Glutamatergic neuron (in vitro differentiated cells): ENCODE data around the gene WNT2B. TPM values are rescaled to one million over a fixed set of nuclear protein-coding genes. Genes with fewer than 3 reads are reported as not detected.
A peak's percentile ranks its signal among the peaks of the same experiment; 100 is the strongest.

Source experiments
- DNase-seq: peaks from one replicate; pipeline ENCODE4 v3.0.0; 2022
- H3K27ac Mint-ChIP-seq: one replicate; pipeline ENCODE4 v1.8.0; 2020; ENCODE audit warnings: mild to moderate bottlenecking, mixed read lengths, inconsistent platforms; ENCODE audit not compliant: unreplicated experiment
- H3K27me3 Mint-ChIP-seq: one replicate; pipeline ENCODE4 v1.8.0; 2020; ENCODE audit warnings: mild to moderate bottlenecking, moderate library complexity, mixed read lengths, inconsistent platforms; ENCODE audit not compliant: unreplicated experiment
- H3K36me3 Mint-ChIP-seq: one replicate; pipeline ENCODE4 v1.8.0; 2020; ENCODE audit warnings: mild to moderate bottlenecking, mixed read lengths, inconsistent platforms; ENCODE audit not compliant: unreplicated experiment
- H3K4me1 Mint-ChIP-seq: one replicate; pipeline ENCODE4 v1.8.0; 2020; ENCODE audit warnings: mild to moderate bottlenecking, low read depth, mixed read lengths, inconsistent platforms; ENCODE audit not compliant: unreplicated experiment
- H3K4me3 Mint-ChIP-seq: one replicate; pipeline ENCODE4 v1.8.0; 2020; ENCODE audit warnings: mild to moderate bottlenecking, mixed read lengths, inconsistent platforms; ENCODE audit not compliant: unreplicated experiment
- H3K9me3 Mint-ChIP-seq: one replicate; pipeline ENCODE4 v1.8.0; 2020; ENCODE audit warnings: mild to moderate bottlenecking, moderate library complexity, mixed read lengths, inconsistent platforms; ENCODE audit not compliant: unreplicated experiment
- total RNA-seq: library from RNA; stranded (reverse); fragmentation: NEBNext Ultra II Directional; extraction: Animal tissue kit (Norgen Biotek cat#: 25700); gene quantifications from one replicate; pipeline ENCODE4 v1.2.1, GENCODE V29; 2021; ENCODE audit not compliant: unreplicated experiment
- TF ChIP-seq, protein P1 (sequence below): fragments of 200-600 bp; sonication (generic); IDR thresholded peaks from one replicate; pipeline ENCODE4 v1.5.0; 2021; ENCODE audit not compliant: partially characterized antibody, unreplicated experiment

WNT2B gene
- total RNA-seq, 1 donor from 2014 or later, result 4.0 TPM

DNA sequence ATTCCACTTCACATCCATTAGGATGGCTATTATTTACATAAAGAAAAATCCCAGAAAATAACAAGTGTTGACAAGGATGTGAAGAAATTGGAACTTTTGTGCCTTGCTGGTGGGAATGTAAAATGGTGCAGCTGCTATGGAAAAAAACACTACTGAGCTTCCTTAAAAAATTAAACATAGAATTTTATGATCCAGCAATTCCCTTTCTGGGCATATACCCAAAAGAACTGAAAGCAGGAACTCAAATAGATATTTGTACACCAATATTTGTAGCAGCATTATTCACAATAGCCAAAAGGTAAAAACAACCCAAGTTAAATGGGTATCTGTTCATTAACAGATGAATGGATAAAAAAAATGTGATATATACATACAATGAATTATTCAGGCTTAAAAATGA, 45.6 kb downstream of the WNT2B start:
- TF ChIP-seq, protein P1, sequence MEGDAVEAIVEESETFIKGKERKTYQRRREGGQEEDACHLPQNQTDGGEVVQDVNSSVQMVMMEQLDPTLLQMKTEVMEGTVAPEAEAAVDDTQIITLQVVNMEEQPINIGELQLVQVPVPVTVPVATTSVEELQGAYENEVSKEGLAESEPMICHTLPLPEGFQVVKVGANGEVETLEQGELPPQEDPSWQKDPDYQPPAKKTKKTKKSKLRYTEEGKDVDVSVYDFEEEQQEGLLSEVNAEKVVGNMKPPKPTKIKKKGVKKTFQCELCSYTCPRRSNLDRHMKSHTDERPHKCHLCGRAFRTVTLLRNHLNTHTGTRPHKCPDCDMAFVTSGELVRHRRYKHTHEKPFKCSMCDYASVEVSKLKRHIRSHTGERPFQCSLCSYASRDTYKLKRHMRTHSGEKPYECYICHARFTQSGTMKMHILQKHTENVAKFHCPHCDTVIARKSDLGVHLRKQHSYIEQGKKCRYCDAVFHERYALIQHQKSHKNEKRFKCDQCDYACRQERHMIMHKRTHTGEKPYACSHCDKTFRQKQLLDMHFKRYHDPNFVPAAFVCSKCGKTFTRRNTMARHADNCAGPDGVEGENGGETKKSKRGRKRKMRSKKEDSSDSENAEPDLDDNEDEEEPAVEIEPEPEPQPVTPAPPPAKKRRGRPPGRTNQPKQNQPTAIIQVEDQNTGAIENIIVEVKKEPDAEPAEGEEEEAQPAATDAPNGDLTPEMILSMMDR, result no peak

GRCh38 chr1:112557385-112557784, 48.6 kb downstream of the WNT2B start:
- Mint-ChIP-seq H3K4me3 (no peak overlapping the region), H3K36me3 (no peaks in the 10 kb centered on the region), H3K27me3 (peaks cover 3% of the 10 kb centered on the region), H3K9me3 (no peaks in the 10 kb centered on the region), H3K27ac (peak overlapping the region; percentile 31), H3K4me1 (no peaks in the 10 kb centered on the region)
- TF ChIP-seq, protein P1, result no peak
- DNase-seq, result no peak

More for the DNA sequence above, 45.6 kb downstream of the WNT2B start:
- H3K4me3 Mint-ChIP-seq, result no peak overlapping the region
- no peak overlapping the region for H3K27ac Mint-ChIP-seq
- peaks cover 3% of the 10 kb centered on the region for H3K27me3 Mint-ChIP-seq
- no peaks in the 10 kb centered on the region for H3K9me3 Mint-ChIP-seq
- DNase-seq, result no peak
- no peaks in the 10 kb centered on the region for H3K36me3 Mint-ChIP-seq
- no peaks in the 10 kb centered on the region for H3K4me1 Mint-ChIP-seq

DNA sequence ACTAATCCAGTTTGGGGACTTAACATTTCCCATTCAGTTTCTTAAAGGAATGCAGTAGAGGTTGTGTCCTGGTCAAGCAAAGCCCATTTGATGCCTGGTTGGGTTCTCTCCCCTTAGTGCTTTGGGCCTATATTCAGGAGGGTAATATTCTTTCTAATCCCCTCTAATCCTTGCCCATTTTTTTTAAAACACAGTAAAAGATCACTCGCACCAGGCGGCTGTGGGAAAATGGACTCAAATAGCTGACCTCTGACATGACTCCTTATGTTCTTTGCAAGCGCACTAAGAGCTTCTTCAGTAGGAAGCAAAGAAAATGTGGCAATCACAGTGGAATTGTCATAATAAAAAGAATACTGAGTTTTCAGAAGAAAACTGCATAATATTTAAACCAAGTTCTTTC, 49.9 kb downstream of the WNT2B start:
- peaks cover 3% of the 10 kb centered on the region for H3K27me3 Mint-ChIP-seq

DNA sequence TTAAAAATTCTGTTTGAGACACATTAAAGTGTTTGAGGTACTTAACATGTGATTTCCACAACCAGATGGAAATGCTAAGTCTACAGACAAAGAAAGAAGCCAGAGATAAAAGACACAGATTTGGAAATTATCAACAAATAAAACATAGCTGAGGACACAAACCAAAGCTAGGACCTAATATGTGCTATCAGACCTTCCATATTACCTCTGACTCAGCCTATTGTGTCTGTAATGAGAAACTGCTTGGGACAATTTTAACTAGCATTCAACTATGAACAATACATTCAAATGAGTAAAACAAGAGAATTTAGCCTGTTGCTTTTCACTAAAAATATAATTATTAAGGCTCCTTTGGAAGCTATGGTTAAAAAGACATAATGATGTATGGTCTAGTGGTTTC, 54.6 kb downstream of the WNT2B start:
- DNase-seq, result no peak
- Mint-ChIP-seq H3K36me3 (no peaks in the 10 kb centered on the region), H3K9me3 (no peaks in the 10 kb centered on the region), H3K27me3 (no peaks in the 10 kb centered on the region), H3K27ac (no peak overlapping the region), H3K4me3 (no peak overlapping the region), H3K4me1 (no peaks in the 10 kb centered on the region)
- TF ChIP-seq, protein P1, result no peak

More for the DNA sequence above, 49.9 kb downstream of the WNT2B start:
- TF ChIP-seq, protein P1, result no peak
- no peak overlapping the region for H3K27ac Mint-ChIP-seq
- DNase-seq, result no peak
- H3K9me3 Mint-ChIP-seq, result no peaks in the 10 kb centered on the region
- no peak overlapping the region for H3K4me3 Mint-ChIP-seq
- no peaks in the 10 kb centered on the region for H3K4me1 Mint-ChIP-seq
- H3K36me3 Mint-ChIP-seq, result no peaks in the 10 kb centered on the region

DNA sequence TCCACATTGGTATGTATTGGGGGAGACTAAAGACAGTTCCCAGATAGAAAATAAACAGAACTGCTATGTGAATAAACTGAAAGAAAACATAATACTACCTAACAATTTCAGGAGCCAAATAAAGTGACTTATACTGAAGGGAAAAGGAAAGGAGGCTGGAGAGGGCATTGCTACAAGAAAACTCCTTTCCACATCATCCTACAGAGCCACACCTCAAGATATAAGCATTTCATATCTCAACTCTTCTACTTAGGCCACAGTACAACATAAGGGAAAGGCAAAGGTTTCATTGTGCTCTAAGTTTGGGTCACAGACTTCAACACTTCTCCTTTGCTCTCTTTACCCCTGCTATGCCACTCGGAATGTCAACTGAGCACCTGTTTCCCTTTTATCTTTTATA, 55.3 kb downstream of the WNT2B start:
- H3K4me1 Mint-ChIP-seq, result no peaks in the 10 kb centered on the region

More for the DNA sequence above, 55.3 kb downstream of the WNT2B start:
- no peaks in the 10 kb centered on the region for H3K9me3 Mint-ChIP-seq
- no peaks in the 10 kb centered on the region for H3K36me3 Mint-ChIP-seq
- no peaks in the 10 kb centered on the region for H3K27me3 Mint-ChIP-seq
- DNase-seq, result no peak
- TF ChIP-seq, protein P1, result no peak
- H3K27ac Mint-ChIP-seq, result no peak overlapping the region
- H3K4me3 Mint-ChIP-seq, result no peak overlapping the region
